ENCODE measurements around the gene IFNGR2. TPM values are rescaled to one million over a fixed set of nuclear protein-coding genes. Genes with fewer than 3 reads are reported as not detected.
A peak's percentile ranks its signal among the peaks of the same experiment; 100 is the strongest.

Gene IFNGR2
- total and polyA plus RNA-seq, 7 donors: 11.7 to 42.9 (median 24.7) TPM

- intact Hi-C loops (cut with DNase I): no loop called here
- ATAC-seq (no peak), DNase-seq (no peak)
- no peaks in the 10 kb centered on the region for H3K9me3 ChIP-seq
- H3K27ac ChIP-seq: no peak overlapping the region
- H3K4me1 ChIP-seq: peaks cover 11% of the 10 kb centered on the region
- H3K36me3 ChIP-seq (ENCODE audit: insufficient read depth in 1 of 2, low read depth in 1 of 2): peaks cover 0 to 5% of the 10 kb centered on the region in 2 donors
- H3K27me3 ChIP-seq (ENCODE audit: insufficient read depth in 3 of 3, low read length in 2 of 3): no peaks in the 10 kb centered on the region
- WGBS, 3 donors: 67 to 78% (median 68%) methylated on average over 6 of the region's 6 CpGs
- TF ChIP-seq CTCF (IDR thresholded peaks at IDR 0.05): no peak
- no peak overlapping the region for H3K4me3 ChIP-seq
Measured at GRCh38 chr21:33401630-33401992, 1.6 kb upstream of the IFNGR2 start.

GRCh38 chr21:33402001-33402979 is 923 bp upstream of the IFNGR2 start:
- Histone ChIP-seq H3K4me3 (peak overlapping the region; percentile 77), H3K27me3 (ENCODE audit: insufficient read depth in 3 of 3, low read length in 2 of 3) (no peaks in the 10 kb centered on the region), H3K9me3 (no peaks in the 10 kb centered on the region), H3K4me1 (peaks cover 11% of the 10 kb centered on the region), H3K27ac (peak overlapping the region; percentile 84), H3K36me3 (ENCODE audit: insufficient read depth in 1 of 2, low read depth in 1 of 2) (peaks cover 0 to 5% of the 10 kb centered on the region in 2 donors)
- 47 to 58% (median 47%) methylated on average over 44 to 45 of the region's 45 CpGs for WGBS, 3 donors
- DNase-seq (peak; percentile 73 to 82), ATAC-seq (peak; percentile 30 to 64 (median 54))
- intact Hi-C loops (cut with DNase I): no loop called here
- TF ChIP-seq CTCF (IDR thresholded peaks at IDR 0.05): no peak

GRCh38 chr21:33403786-33404585 is 773 bp downstream of the IFNGR2 start:
- 5 to 9% (median 8%) methylated on average over 39 to 47 of the region's 47 CpGs for WGBS, 3 donors
- no peak for TF ChIP-seq CTCF (IDR thresholded peaks at IDR 0.05)

GRCh38 chr21:33406493-33406892 is 3.3 kb downstream of the IFNGR2 start:
- H3K4me1 ChIP-seq: peaks cover 11% of the 10 kb centered on the region
- no peak for DNase-seq
- peaks cover 0 to 5% of the 10 kb centered on the region in 2 donors for H3K36me3 ChIP-seq (ENCODE audit: insufficient read depth in 1 of 2, low read depth in 1 of 2)
- TF ChIP-seq CTCF (IDR thresholded peaks at IDR 0.05): no peak
- no peak overlapping the region for H3K27ac ChIP-seq
- H3K9me3 ChIP-seq: no peaks in the 10 kb centered on the region
- 67 to 80% (median 69%) methylated on average over 5 of the region's 5 CpGs for WGBS, 3 donors
- no peak for ATAC-seq
- no peak overlapping the region for H3K4me3 ChIP-seq
- intact Hi-C loops (cut with DNase I): no loop called here
- H3K27me3 ChIP-seq (ENCODE audit: insufficient read depth in 3 of 3, low read length in 2 of 3): no peaks in the 10 kb centered on the region

More at GRCh38 chr21:33403786-33404585, 773 bp downstream of the IFNGR2 start:
- Histone ChIP-seq H3K4me3 (peak overlapping the region; percentile 77), H3K27me3 (ENCODE audit: insufficient read depth in 3 of 3, low read length in 2 of 3) (no peaks in the 10 kb centered on the region), H3K9me3 (no peaks in the 10 kb centered on the region), H3K27ac (peak overlapping the region; percentile 84), H3K4me1 (peaks cover 11% of the 10 kb centered on the region), H3K36me3 (ENCODE audit: insufficient read depth in 1 of 2, low read depth in 1 of 2) (peaks cover 0 to 5% of the 10 kb centered on the region in 2 donors)
- peak; percentile 67 to 79 for DNase-seq
- intact Hi-C loops (cut with DNase I): no loop called here
- peak; percentile 60 to 73 (median 66) for ATAC-seq

Measured in psoas muscle (tissue), 8 donors.